ENCODE measurements around the gene RNF145.

Gene RNF145

GRCh38 chr5:159218595-159219023 is 9.3 kb upstream of the RNF145 start:
- DNase-seq (ENCODE audit: low spot score) = no peak

- DNase-seq (ENCODE audit: low spot score) = no peak
These were observed 7.9 kb upstream of the RNF145 start for GRCh38 chr5:159217236-159217635.

GRCh38 chr5:159216454-159216853 is 7.1 kb upstream of the RNF145 start:
- no peak for DNase-seq (ENCODE audit: low spot score)

- DNase-seq (ENCODE audit: low spot score) = no peak
These were observed 6.5 kb upstream of the RNF145 start for GRCh38 chr5:159215886-159216285.

- DNase-seq (ENCODE audit: low spot score) = no peak
These were observed 5.3 kb upstream of the RNF145 start for GRCh38 chr5:159214486-159215271.

- no peak for DNase-seq (ENCODE audit: low spot score)
These were observed 3.5 kb upstream of the RNF145 start for GRCh38 chr5:159212657-159213462.

- no peak for DNase-seq (ENCODE audit: low spot score)
These were observed 2.4 kb upstream of the RNF145 start for GRCh38 chr5:159211729-159212174.

GRCh38 chr5:159210846-159211245 is 1.5 kb upstream of the RNF145 start:
- no peak for DNase-seq (ENCODE audit: low spot score)

GRCh38 chr5:159210210-159210661 is 883 bp upstream of the RNF145 start:
- DNase-seq (ENCODE audit: low spot score) = no peak

DNA sequence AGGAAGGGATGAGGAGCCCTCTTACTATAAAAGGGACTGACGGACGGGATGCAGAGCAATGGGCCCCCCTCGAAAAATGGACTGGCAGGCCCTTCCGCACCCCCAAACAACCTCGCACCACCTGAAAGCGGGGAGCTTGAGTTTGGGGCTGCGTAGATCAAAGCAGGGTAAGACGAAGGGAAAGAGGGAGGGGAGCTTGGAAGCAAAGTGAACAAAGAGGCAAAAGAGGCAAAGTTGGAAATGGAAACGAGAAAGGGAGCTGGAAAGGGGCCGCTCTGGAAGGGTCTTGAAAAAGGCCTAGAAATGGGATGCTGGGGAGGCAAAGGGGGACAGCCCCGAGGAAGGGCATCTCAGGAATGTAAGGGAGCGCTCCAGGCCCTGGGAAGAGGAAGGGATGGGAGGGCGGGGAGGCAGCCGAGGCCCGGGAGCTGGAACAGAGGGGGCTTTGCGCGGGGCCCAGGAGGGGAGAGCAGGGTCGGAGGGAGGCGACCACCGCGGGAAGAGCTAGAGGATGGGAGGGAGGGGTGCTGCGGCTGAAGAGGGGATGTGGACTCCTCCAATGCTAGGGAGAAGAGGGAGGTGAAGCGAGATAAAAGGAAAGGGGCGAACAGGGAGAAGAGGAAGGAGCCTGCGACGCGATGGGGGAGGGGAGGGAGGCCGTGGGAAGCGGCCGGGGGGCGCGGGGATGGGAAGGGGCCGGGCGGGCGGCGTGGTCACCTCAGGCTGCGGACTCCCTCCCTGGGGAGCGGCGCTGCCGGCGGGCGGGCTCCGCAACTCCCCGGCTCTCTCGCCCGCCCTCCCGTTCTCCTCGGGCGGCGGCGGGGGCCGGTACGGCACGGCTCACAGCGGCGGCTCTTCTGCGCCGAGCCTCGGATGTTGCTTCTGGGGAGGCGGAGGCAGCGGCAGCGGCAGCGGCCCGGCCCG is 577 bp downstream of the RNF145 start:
- DNase-seq (ENCODE audit: low spot score) = peak; percentile 26

DNA sequence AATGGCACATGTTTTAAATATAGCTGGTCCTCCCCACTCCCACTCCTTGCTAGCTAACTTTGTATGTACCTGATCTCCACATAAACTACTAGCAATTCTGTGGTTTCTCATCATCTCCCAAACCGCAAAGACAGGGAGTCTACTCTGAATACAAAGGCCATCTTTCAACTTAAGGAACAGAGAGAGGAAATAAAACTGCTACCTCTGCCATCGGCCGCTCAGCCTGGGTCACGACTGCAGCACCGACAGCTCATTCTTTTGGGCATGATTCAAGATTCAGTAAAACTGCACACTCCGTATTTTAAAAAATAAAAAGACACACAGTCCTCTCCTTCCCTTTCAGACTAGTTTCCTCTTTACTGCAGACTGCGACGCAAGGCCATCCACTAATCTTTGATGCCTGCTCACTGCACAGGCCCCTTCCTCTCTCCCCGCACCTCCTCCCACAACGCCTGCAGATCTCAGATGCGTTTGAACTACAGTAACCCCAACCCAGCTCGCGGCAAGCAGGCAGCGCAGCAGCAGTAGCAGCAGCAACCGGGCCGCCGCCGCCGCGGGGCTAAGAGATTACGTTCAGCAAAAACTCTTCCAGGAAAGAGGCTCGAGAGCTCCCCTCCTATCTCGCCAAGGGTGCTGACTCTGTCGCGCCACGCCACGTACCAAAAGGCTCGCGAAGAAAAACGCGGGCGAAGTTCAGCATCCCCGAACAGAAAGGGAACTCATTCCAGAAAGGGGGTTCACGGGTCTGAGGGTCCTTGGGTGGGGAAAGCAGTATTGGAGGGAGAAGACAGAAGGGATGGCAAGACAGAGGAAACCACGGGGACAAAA is 1.5 kb downstream of the RNF145 start:
- DNase-seq (ENCODE audit: low spot score) = peak; percentile 90

DNA sequence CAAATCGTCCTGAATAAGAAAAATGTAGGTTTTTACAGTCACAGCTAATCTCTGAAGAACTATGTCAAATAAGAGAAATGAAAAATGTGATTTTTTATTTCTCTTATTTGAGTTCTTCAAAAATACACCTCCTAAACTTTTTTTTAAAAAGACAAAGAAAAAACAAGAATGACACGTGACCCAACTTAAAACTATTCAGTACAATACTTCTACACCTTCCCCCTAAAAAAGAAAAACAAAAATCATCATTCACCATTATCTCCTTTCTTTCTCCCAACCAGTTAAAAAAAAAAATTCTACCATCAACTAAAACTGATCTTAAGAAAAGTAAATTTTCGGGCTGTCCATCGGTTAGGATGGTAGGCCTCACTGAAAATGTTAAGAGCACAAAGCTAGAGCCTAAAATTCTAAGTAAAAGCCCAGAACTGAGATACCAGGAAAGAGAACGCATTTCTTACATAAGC is 2.1 kb downstream of the RNF145 start:
- peak; percentile 58 for DNase-seq (ENCODE audit: low spot score)

DNA sequence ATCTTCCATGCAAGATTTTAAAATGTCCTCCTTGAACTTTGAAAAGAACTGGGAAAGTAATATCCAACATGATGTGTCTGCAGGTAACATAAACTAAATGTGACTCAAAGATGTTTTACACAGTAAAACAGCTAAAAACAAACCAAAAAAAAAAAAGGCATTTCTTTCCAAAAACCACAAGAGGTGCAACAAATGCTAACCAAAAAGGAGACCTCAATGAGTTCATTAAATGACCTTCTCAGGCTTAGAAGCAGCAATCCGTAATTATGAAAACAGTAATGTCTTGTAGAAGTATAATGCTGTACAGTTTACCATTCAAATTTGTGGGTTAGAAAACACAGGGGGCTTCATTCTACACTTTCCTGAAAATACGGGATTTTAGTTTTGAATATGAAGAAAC is 2.5 kb downstream of the RNF145 start:
- DNase-seq (ENCODE audit: low spot score) = no peak

DNA sequence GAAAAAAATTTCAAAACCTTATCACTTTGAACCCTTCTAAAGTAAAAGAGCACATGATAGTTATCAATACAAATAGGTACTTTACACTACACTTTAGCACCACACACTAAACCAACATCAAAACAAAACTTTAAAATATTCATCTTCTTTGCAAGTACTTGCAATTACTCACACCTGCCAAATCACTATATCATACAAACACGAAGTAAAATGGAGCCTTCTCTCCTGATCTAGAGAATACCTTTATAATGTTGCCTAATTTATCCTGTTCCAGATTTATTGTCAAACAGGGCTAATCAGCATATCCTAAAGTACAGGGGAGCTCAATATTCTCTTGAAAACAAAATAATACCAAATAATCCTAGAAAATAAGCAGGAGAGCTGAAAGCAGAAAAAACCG is 3.0 kb downstream of the RNF145 start:
- DNase-seq (ENCODE audit: low spot score) = no peak

DNA sequence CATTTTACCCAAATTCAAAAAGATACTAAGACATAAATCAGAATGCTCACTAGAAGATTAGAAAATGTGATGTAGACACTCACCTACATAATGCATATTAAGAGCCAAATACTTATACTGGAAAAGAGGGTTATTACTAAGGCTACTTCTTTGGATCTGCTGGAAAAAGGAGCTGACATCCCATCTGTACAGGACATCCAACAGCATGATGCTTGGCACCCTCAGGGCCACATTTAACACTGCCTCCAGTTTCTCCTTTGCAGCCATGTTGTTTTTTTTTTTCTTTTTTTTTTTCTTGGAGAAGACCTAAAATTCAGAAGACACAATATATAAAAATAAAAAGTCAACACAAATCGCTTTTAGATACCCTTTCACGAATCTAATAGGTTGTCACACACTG is 6.0 kb downstream of the RNF145 start:
- no peak for DNase-seq (ENCODE audit: low spot score)

GRCh38 chr5:159202151-159202550 is 7.2 kb downstream of the RNF145 start:
- DNase-seq (ENCODE audit: low spot score) = no peak

DNA sequence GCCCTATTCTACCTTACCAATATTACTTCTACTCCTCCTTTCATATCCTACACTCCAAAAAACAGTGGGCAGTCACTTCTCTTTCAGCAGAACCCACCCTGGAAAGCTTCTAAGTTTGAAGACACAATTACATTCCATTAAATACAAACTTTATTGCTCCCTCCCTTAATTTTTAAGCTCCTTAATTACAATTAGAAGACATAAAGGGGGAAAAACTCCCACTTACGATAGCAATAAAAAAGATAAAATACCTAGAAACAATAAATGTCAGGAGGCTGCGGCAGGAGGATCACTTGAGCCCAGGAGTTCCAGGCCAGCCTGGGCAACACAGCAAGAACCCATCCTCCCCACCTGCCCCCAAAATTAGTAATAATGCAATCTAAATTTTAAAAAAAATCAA is 9.6 kb downstream of the RNF145 start:
- DNase-seq (ENCODE audit: low spot score) = no peak

- DNase-seq (ENCODE audit: low spot score) = no peak
These were observed 10.1 kb downstream of the RNF145 start for GRCh38 chr5:159199225-159199624.

- DNase-seq (ENCODE audit: low spot score) = no peak
These were observed 11.0 kb downstream of the RNF145 start for GRCh38 chr5:159198063-159199036.

GRCh38 chr5:159195775-159196174 is 13.6 kb downstream of the RNF145 start:
- DNase-seq (ENCODE audit: low spot score) = no peak
